ENCODE results near the gene ADAMTS18.

Gene ADAMTS18

GRCh38 chr16:77398495-77398894 lies 36.3 kb downstream of the ADAMTS18 start:
- H3K4me2 ChIP-seq (ENCODE audit: low read length): no peak overlapping the region

GRCh38 chr16:77396461-77396860 lies 38.4 kb downstream of the ADAMTS18 start:
- Histone ChIP-seq H2AFZ (no peak overlapping the region), H3K9me3 (ENCODE audit: control insufficient read depth, low read length) (no peaks in the 10 kb centered on the region), H3K4me2 (ENCODE audit: low read length) (no peak overlapping the region), H3K36me3 (ENCODE audit: control insufficient read depth, insufficient read depth, low read length) (no peaks in the 10 kb centered on the region), H3K4me3 (ENCODE audit: low read depth, low read length) (no peak overlapping the region), H3K79me2 (no peaks in the 10 kb centered on the region), H3K27me3 (ENCODE audit: control insufficient read depth, insufficient read depth, low read length) (no peaks in the 10 kb centered on the region), H3K9ac (no peak overlapping the region), H3K4me1 (no peaks in the 10 kb centered on the region), H3K27ac (no peak overlapping the region)
- TF ChIP-seq CTCF (IDR thresholded peaks at IDR 0.05): no peak

More at GRCh38 chr16:77398495-77398894, 36.3 kb downstream of the ADAMTS18 start:
- H3K9ac ChIP-seq: no peak overlapping the region
- H3K9me3 ChIP-seq (ENCODE audit: control insufficient read depth, low read length): no peaks in the 10 kb centered on the region
- H2AFZ ChIP-seq: no peak overlapping the region
- H3K4me3 ChIP-seq (ENCODE audit: low read depth, low read length): no peak overlapping the region
- no peaks in the 10 kb centered on the region for H3K79me2 ChIP-seq
- no peaks in the 10 kb centered on the region for H3K36me3 ChIP-seq (ENCODE audit: control insufficient read depth, insufficient read depth, low read length)
- no peak for TF ChIP-seq CTCF (IDR thresholded peaks at IDR 0.05)
- H3K4me1 ChIP-seq: no peaks in the 10 kb centered on the region
- H3K27ac ChIP-seq: no peak overlapping the region
- no peaks in the 10 kb centered on the region for H3K27me3 ChIP-seq (ENCODE audit: control insufficient read depth, insufficient read depth, low read length)

GRCh38 chr16:77394699-77395098 lies 40.1 kb downstream of the ADAMTS18 start:
- TF ChIP-seq CTCF (IDR thresholded peaks at IDR 0.05): no peak
- Histone ChIP-seq H3K27me3 (ENCODE audit: control insufficient read depth, insufficient read depth, low read length) (no peaks in the 10 kb centered on the region), H3K4me2 (ENCODE audit: low read length) (no peak overlapping the region), H3K9me3 (ENCODE audit: control insufficient read depth, low read length) (no peaks in the 10 kb centered on the region), H3K36me3 (ENCODE audit: control insufficient read depth, insufficient read depth, low read length) (no peaks in the 10 kb centered on the region), H3K9ac (no peak overlapping the region), H3K4me1 (no peaks in the 10 kb centered on the region), H2AFZ (no peak overlapping the region), H3K79me2 (no peaks in the 10 kb centered on the region), H3K4me3 (ENCODE audit: low read depth, low read length) (no peak overlapping the region), H3K27ac (no peak overlapping the region)

GRCh38 chr16:77393955-77394354 lies 40.9 kb downstream of the ADAMTS18 start:
- Histone ChIP-seq H3K4me2 (ENCODE audit: low read length) (no peak overlapping the region), H3K9ac (no peak overlapping the region), H3K4me1 (no peaks in the 10 kb centered on the region), H3K9me3 (ENCODE audit: control insufficient read depth, low read length) (no peaks in the 10 kb centered on the region), H3K27me3 (ENCODE audit: control insufficient read depth, insufficient read depth, low read length) (no peaks in the 10 kb centered on the region), H3K4me3 (ENCODE audit: low read depth, low read length) (no peak overlapping the region), H3K36me3 (ENCODE audit: control insufficient read depth, insufficient read depth, low read length) (no peaks in the 10 kb centered on the region), H3K27ac (no peak overlapping the region), H2AFZ (no peak overlapping the region), H3K79me2 (no peaks in the 10 kb centered on the region)
- TF ChIP-seq CTCF (IDR thresholded peaks at IDR 0.05): no peak

- H3K27ac ChIP-seq: no peak overlapping the region
- no peaks in the 10 kb centered on the region for H3K36me3 ChIP-seq (ENCODE audit: control insufficient read depth, insufficient read depth, low read length)
- no peaks in the 10 kb centered on the region for H3K27me3 ChIP-seq (ENCODE audit: control insufficient read depth, insufficient read depth, low read length)
- H3K4me1 ChIP-seq: no peaks in the 10 kb centered on the region
- H3K79me2 ChIP-seq: no peaks in the 10 kb centered on the region
- no peak overlapping the region for H3K4me2 ChIP-seq (ENCODE audit: low read length)
- no peak overlapping the region for H2AFZ ChIP-seq
- H3K9ac ChIP-seq: no peak overlapping the region
- H3K4me3 ChIP-seq (ENCODE audit: low read depth, low read length): no peak overlapping the region
- TF ChIP-seq CTCF (IDR thresholded peaks at IDR 0.05): no peak
- H3K9me3 ChIP-seq (ENCODE audit: control insufficient read depth, low read length): no peaks in the 10 kb centered on the region
Measured at GRCh38 chr16:77387815-77388209, 47.0 kb downstream of the ADAMTS18 start.
